ENCODE measurements around the gene KIF17. TPM values are rescaled to one million over a fixed set of nuclear protein-coding genes. Genes with fewer than 3 reads are reported as not detected.

The KIF17 gene
- total RNA-seq, 1 donor from 2014 or later, result 2.2 TPM

GRCh38 chr1:20710469-20711284 lies 7.1 kb downstream of the KIF17 start:
- H3K27ac Mint-ChIP-seq, result peak overlapping the region; percentile 53
- H3K27ac ChIP-seq, result no peak overlapping the region
- H3K27me3 Mint-ChIP-seq (ENCODE audit: insufficient read depth, low read depth), result peaks cover 6% of the 10 kb centered on the region
- no peaks in the 10 kb centered on the region for H3K27me3 ChIP-seq
- no peak overlapping the region for H2AFZ ChIP-seq (replicated peaks)
- no peak for TF ChIP-seq EZH2 (IDR thresholded peaks at IDR 0.05)
- no peak for TF ChIP-seq EZH2phosphoT487 (IDR thresholded peaks at IDR 0.05)
- TF ChIP-seq CTCF (IDR thresholded peaks at IDR 0.05), result no peak
- no peaks in the 10 kb centered on the region for H3K36me3 Mint-ChIP-seq
- no peaks in the 10 kb centered on the region for H3K9me3 ChIP-seq (ENCODE audit: low read depth)
- H3K9ac ChIP-seq, result no peak overlapping the region
- H3K4me3 Mint-ChIP-seq, result peak overlapping the region; percentile 63
- H3K36me3 ChIP-seq, result no peaks in the 10 kb centered on the region
- no peaks in the 10 kb centered on the region for H3K9me3 Mint-ChIP-seq
- H3K4me3 ChIP-seq, result no peak overlapping the region
- no peaks in the 10 kb centered on the region for H3K4me1 ChIP-seq
- H3K4me2 ChIP-seq, result no peak overlapping the region
- no peak for DNase-seq (ENCODE audit: low spot score)
- H3F3A ChIP-seq (ENCODE audit: low read depth), result no peaks in the 10 kb centered on the region
- H4K20me1 ChIP-seq (ENCODE audit: low read depth), result no peaks in the 10 kb centered on the region
- H3K4me1 Mint-ChIP-seq, result peaks cover 27% of the 10 kb centered on the region
- H3K79me2 ChIP-seq (ENCODE audit: low read depth), result no peaks in the 10 kb centered on the region

GRCh38 chr1:20709868-20710267 lies 7.9 kb downstream of the KIF17 start:
- no peaks in the 10 kb centered on the region for H3F3A ChIP-seq (ENCODE audit: low read depth)
- DNase-seq (ENCODE audit: low spot score), result no peak
- H3K4me3 ChIP-seq, result no peak overlapping the region
- H3K27ac ChIP-seq, result no peak overlapping the region
- H3K27ac Mint-ChIP-seq, result no peak overlapping the region
- no peaks in the 10 kb centered on the region for H3K9me3 Mint-ChIP-seq
- H3K27me3 Mint-ChIP-seq (ENCODE audit: insufficient read depth, low read depth), result peaks cover 10% of the 10 kb centered on the region
- no peak overlapping the region for H2AFZ ChIP-seq (replicated peaks)
- H3K4me3 Mint-ChIP-seq, result no peak overlapping the region
- no peaks in the 10 kb centered on the region for H3K36me3 ChIP-seq
- no peaks in the 10 kb centered on the region for H3K4me1 ChIP-seq
- no peaks in the 10 kb centered on the region for H3K79me2 ChIP-seq (ENCODE audit: low read depth)
- H3K9me3 ChIP-seq (ENCODE audit: low read depth), result no peaks in the 10 kb centered on the region
- no peaks in the 10 kb centered on the region for H3K27me3 ChIP-seq
- no peak overlapping the region for H3K4me2 ChIP-seq
- no peaks in the 10 kb centered on the region for H3K36me3 Mint-ChIP-seq
- H3K4me1 Mint-ChIP-seq, result peaks cover 32% of the 10 kb centered on the region
- no peaks in the 10 kb centered on the region for H4K20me1 ChIP-seq (ENCODE audit: low read depth)
- no peak overlapping the region for H3K9ac ChIP-seq
- TF ChIP-seq EZH2phosphoT487 (IDR thresholded peaks at IDR 0.05), result no peak
- TF ChIP-seq CTCF (IDR thresholded peaks at IDR 0.05), result no peak
- no peak for TF ChIP-seq EZH2 (IDR thresholded peaks at IDR 0.05)

- no peak for DNase-seq (ENCODE audit: low spot score)
- Mint-ChIP-seq H3K4me3 (no peak overlapping the region), H3K27ac (no peak overlapping the region), H3K36me3 (no peaks in the 10 kb centered on the region), H3K4me1 (peaks cover 32% of the 10 kb centered on the region), H3K27me3 (ENCODE audit: insufficient read depth, low read depth) (peaks cover 12% of the 10 kb centered on the region), H3K9me3 (no peaks in the 10 kb centered on the region)
- Histone ChIP-seq H4K20me1 (ENCODE audit: low read depth) (no peaks in the 10 kb centered on the region), H3F3A (ENCODE audit: low read depth) (no peaks in the 10 kb centered on the region), H3K79me2 (ENCODE audit: low read depth) (no peaks in the 10 kb centered on the region), H3K4me1 (no peaks in the 10 kb centered on the region), H3K9ac (no peak overlapping the region), H3K27me3 (no peaks in the 10 kb centered on the region), H3K4me3 (no peak overlapping the region), H2AFZ (replicated peaks) (no peak overlapping the region), H3K9me3 (ENCODE audit: low read depth) (no peaks in the 10 kb centered on the region), H3K36me3 (no peaks in the 10 kb centered on the region), H3K4me2 (no peak overlapping the region), H3K27ac (no peak overlapping the region)
- no peak for TF ChIP-seq EZH2 (IDR thresholded peaks at IDR 0.05)
- no peak for TF ChIP-seq EZH2phosphoT487 (IDR thresholded peaks at IDR 0.05)
- TF ChIP-seq CTCF (IDR thresholded peaks at IDR 0.05), result no peak
Measured at GRCh38 chr1:20708891-20709290, 8.9 kb downstream of the KIF17 start.

Measured in neural progenitor cell (in vitro differentiated cells).